Parathyroid adenoma (tissue), 2 donors: ENCODE measurements around the gene FTSJ1.

Source experiments
- H2AFZ ChIP-seq: fragments of 300-600 bp; sonication (generic); one replicate; pipeline ENCODE4 v1.7.0; 2017; ENCODE audit warnings: antibody characterized with exemption, mild to moderate bottlenecking
- H3K27ac ChIP-seq: fragments of 300-600 bp; sonication (generic); one replicate; pipeline ENCODE4 v1.7.0; 2017
- H3K27me3 ChIP-seq: fragments of 300-600 bp; sonication (generic); one replicate; pipeline ENCODE4 v1.7.0; 2017; ENCODE audit warnings: low read length; ENCODE audit not compliant: control insufficient read depth, insufficient read depth
- H3K36me3 ChIP-seq: fragments of 300-600 bp; sonication (generic); one replicate; pipeline ENCODE4 v1.7.0; 2017; ENCODE audit warnings: low read length; ENCODE audit not compliant: control insufficient read depth, insufficient read depth
- H3K4me1 ChIP-seq: fragments of 300-600 bp; sonication (generic); one replicate; pipeline ENCODE4 v1.7.0; 2017; ENCODE audit warnings: control low read depth
- H3K4me2 ChIP-seq: fragments of 300-600 bp; sonication (generic); one replicate; pipeline ENCODE4 v1.7.0; 2017; ENCODE audit warnings: low read length
- H3K4me3 ChIP-seq: fragments of 300-600 bp; sonication (generic); one replicate; pipeline ENCODE4 v1.7.0; 2017; ENCODE audit warnings: low read depth, low read length
- H3K79me2 ChIP-seq: fragments of 300-600 bp; sonication (generic); one replicate; pipeline ENCODE4 v1.7.0; 2017; ENCODE audit warnings: control low read depth
- H3K9ac ChIP-seq: fragments of 300-600 bp; sonication (generic); one replicate; pipeline ENCODE4 v1.7.0; 2017; ENCODE audit warnings: mild to moderate bottlenecking
- H3K9me3 ChIP-seq: fragments of 300-600 bp; sonication (generic); one replicate; pipeline ENCODE4 v1.7.0; 2017; ENCODE audit warnings: low read length; ENCODE audit not compliant: control insufficient read depth
- CTCF ChIP-seq: fragments of 300-600 bp; sonication (generic); IDR thresholded peaks from one replicate; pipeline ENCODE4 v1.7.0; 2017; ENCODE audit warnings: antibody characterized with exemption, mild to moderate bottlenecking
- donor health status: primary hyperparathyroidism.

The FTSJ1 gene

GRCh38 chrX:48474581-48474980 lies 1.4 kb upstream of the FTSJ1 start:
- Histone ChIP-seq H2AFZ (no peak overlapping the region), H3K79me2 (no peaks in the 10 kb centered on the region), H3K27me3 (no peaks in the 10 kb centered on the region), H3K4me1 (no peaks in the 10 kb centered on the region), H3K4me3 (no peak overlapping the region), H3K9me3 (no peaks in the 10 kb centered on the region), H3K4me2 (no peak overlapping the region), H3K27ac (no peak overlapping the region), H3K9ac (no peak overlapping the region), H3K36me3 (no peaks in the 10 kb centered on the region)
- TF ChIP-seq CTCF = no peak

- peak overlapping the region; percentile 91 for H2AFZ ChIP-seq
- peak overlapping the region; percentile 91 for H3K4me2 ChIP-seq
- H3K4me3 ChIP-seq = peak overlapping the region; percentile 86
- no peak overlapping the region for H3K27ac ChIP-seq
- H3K79me2 ChIP-seq = no peaks in the 10 kb centered on the region
- no peaks in the 10 kb centered on the region for H3K27me3 ChIP-seq
- H3K4me1 ChIP-seq = no peaks in the 10 kb centered on the region
- H3K9me3 ChIP-seq = no peaks in the 10 kb centered on the region
- no peak overlapping the region for H3K9ac ChIP-seq
- TF ChIP-seq CTCF = no peak
- no peaks in the 10 kb centered on the region for H3K36me3 ChIP-seq
Observed at GRCh38 chrX:48475296-48475695, 703 bp upstream of the FTSJ1 start.

- H3K4me1 ChIP-seq = no peaks in the 10 kb centered on the region
- no peaks in the 10 kb centered on the region for H3K79me2 ChIP-seq
- TF ChIP-seq CTCF = no peak
- peak overlapping the region; percentile 86 for H3K4me3 ChIP-seq
- peak overlapping the region; percentile 62 for H3K27ac ChIP-seq
- H2AFZ ChIP-seq = no peak overlapping the region
- no peaks in the 10 kb centered on the region for H3K27me3 ChIP-seq
- no peaks in the 10 kb centered on the region for H3K36me3 ChIP-seq
- no peaks in the 10 kb centered on the region for H3K9me3 ChIP-seq
- H3K9ac ChIP-seq = no peak overlapping the region
- peak overlapping the region; percentile 91 for H3K4me2 ChIP-seq
Observed at GRCh38 chrX:48476919-48477318, 920 bp downstream of the FTSJ1 start.

GRCh38 chrX:48477960-48478755 lies 2.2 kb downstream of the FTSJ1 start:
- Histone ChIP-seq H3K36me3 (no peaks in the 10 kb centered on the region), H2AFZ (no peak overlapping the region), H3K27me3 (no peaks in the 10 kb centered on the region), H3K9ac (no peak overlapping the region), H3K27ac (no peak overlapping the region), H3K4me1 (no peaks in the 10 kb centered on the region), H3K4me2 (no peak overlapping the region), H3K79me2 (no peaks in the 10 kb centered on the region), H3K4me3 (no peak overlapping the region), H3K9me3 (no peaks in the 10 kb centered on the region)
- TF ChIP-seq CTCF = no peak

GRCh38 chrX:48478806-48479205 lies 2.8 kb downstream of the FTSJ1 start:
- H3K79me2 ChIP-seq = no peaks in the 10 kb centered on the region
- no peak overlapping the region for H2AFZ ChIP-seq
- H3K9ac ChIP-seq = no peak overlapping the region
- H3K36me3 ChIP-seq = no peaks in the 10 kb centered on the region
- no peak for TF ChIP-seq CTCF
- no peak overlapping the region for H3K4me3 ChIP-seq
- H3K4me1 ChIP-seq = no peaks in the 10 kb centered on the region
- H3K27me3 ChIP-seq = no peaks in the 10 kb centered on the region
- H3K4me2 ChIP-seq = no peak overlapping the region
- no peak overlapping the region for H3K27ac ChIP-seq
- no peaks in the 10 kb centered on the region for H3K9me3 ChIP-seq
